Measurements from ENCODE around the gene IQGAP2. TPM values are rescaled to one million over a fixed set of nuclear protein-coding genes. Genes with fewer than 3 reads are reported as not detected.

IQGAP2 gene
- total and polyA plus RNA-seq, 9 of the 15 experiments (the other 6 are each of a cell fraction or from before 2014, with no cell fraction given), result 8.7 to 23.2 (median 17.4) TPM

- TF ChIP-seq, protein P1, sequence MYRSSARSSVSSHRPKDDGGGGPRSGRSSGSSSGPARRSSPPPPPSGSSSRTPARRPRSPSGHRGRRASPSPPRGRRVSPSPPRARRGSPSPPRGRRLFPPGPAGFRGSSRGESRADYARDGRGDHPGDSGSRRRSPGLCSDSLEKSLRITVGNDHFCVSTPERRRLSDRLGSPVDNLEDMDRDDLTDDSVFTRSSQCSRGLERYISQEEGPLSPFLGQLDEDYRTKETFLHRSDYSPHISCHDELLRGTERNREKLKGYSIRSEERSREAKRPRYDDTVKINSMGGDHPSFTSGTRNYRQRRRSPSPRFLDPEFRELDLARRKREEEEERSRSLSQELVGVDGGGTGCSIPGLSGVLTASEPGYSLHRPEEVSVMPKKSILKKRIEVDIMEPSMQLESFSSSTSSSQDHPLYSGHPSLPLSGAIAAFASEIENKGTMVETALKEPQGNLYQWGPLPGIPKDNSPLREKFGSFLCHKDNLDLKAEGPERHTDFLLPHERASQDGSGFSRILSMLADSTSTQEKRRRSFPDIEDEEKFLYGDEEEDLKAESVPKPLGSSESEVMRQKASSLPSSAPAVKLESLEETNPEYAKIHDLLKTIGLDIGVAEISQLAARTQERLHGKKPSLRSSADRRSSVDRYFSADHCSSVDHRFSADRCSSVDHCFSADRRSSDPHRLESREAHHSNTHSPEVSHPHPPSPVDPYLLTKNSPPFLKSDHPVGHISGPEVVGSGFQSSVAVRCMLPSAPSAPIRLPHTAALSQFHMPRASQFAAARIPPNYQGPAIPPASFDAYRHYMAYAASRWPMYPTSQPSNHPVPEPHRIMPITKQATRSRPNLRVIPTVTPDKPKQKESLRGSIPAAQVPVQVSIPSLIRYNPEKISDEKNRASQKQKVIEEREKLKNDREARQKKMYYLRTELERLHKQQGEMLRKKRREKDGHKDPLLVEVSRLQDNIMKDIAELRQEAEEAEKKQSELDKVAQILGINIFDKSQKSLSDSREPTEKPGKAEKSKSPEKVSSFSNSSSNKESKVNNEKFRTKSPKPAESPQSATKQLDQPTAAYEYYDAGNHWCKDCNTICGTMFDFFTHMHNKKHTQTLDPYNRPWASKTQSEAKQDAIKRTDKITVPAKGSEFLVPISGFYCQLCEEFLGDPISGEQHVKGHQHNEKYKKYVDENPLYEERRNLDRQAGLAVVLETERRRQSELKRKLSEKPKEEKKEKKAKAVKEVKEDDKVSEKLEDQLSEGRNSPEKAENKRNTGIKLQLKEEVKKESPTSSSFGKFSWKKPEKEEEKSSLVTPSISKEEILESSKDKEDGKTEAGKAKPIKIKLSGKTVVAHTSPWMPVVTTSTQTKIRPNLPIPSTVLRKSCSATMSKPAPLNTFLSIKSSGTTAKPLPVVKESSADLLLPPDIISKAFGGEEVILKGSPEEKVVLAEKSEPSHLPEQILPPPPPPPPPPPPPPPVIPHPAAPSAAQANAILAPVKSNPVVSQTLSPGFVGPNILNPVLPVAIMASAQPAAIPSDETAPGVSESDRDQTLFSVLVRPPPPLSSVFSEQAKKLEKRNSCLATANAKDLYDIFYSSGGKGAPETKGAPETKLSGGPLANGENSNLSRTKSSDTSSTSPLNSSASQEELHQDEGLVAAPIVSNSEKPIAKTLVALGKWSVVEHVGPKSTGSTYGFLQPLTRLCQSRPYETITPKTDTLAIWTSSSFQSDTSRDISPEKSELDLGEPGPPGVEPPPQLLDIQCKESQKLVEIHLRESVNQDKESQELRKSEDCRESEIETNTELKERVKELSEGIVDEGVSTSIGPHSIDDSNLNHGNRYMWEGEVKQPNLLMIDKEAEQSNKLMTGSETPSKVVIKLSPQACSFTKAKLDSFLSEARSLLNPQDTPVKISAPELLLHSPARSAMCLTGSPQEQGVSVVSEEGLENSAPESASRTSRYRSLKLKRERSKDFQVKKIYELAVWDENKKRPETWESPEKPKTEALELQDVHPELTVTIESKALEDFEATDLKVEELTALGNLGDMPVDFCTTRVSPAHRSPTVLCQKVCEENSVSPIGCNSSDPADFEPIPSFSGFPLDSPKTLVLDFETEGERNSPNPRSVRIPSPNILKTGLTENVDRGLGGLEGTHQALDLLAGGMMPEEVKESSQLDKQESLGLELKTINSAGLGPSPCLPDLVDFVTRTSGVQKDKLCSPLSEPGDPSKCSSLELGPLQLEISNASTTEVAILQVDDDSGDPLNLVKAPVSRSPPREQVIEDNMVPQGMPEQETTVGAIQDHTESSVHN (IDR thresholded peaks at IDR 0.05; ENCODE audit: borderline replicate concordance in 1 of 2, low read depth in 1 of 2), result 0 out of 4 replicates have a peak, but pooled peaks of 1 of the 2 experiments have one; percentile 48
- TF ChIP-seq HDAC2 (IDR thresholded peaks at IDR 0.05) (peak; percentile 66; the same call in 1 of the 2 replicates), GATA2 (CRISPR knock-in tag; IDR thresholded peaks at IDR 0.05) (peak; percentile 56), SOX6 (IDR thresholded peaks at IDR 0.05) (peak; percentile 83), BCOR (IDR thresholded peaks at IDR 0.05) (peak; percentile 49; the same call in 1 of the 2 replicates), KLF16 (IDR thresholded peaks at IDR 0.05) (0 out of 2 replicates have a peak, but pooled peaks have one; percentile 60), EP300 (IDR thresholded peaks at IDR 0.05; ENCODE audit: low read length) (peak; percentile 31; the same call in 1 of the 2 replicates), RUNX1 (IDR thresholded peaks at IDR 0.05; ENCODE audit: low read depth) (0 out of 2 replicates have a peak, but pooled peaks have one; percentile 56), SMARCE1 (IDR thresholded peaks at IDR 0.05) (peak; percentile 86; the same call in 1 of the 2 replicates), NFIC (IDR thresholded peaks at IDR 0.05) (peak; percentile 93), ZNF384 (IDR thresholded peaks at IDR 0.05; ENCODE audit: low read depth, low read length) (peak; percentile 68), TEAD1 (CRISPR knock-in tag; IDR thresholded peaks at IDR 0.05) (0 out of 4 replicates have a peak, but pooled peaks of 1 of the 2 experiments have one; percentile 40), SMAD4 (CRISPR knock-in tag; conservative IDR thresholded peaks at IDR 0.05) (peak; percentile 93), FOSL1 (tag; conservative IDR thresholded peaks at IDR 0.05) (peak; percentile 41)
Observed at GRCh38 chr5:76369668-76370067, 33.4 kb upstream of the IQGAP2 start (continued).
